GM21737 (cell line): ENCODE measurements around the gene WFDC9.
"Not testable (repeated sequence)": the region's sequence is repeated elsewhere in the genome, so short reads cannot be mapped to it uniquely, and the experiment has no call there.

Experiments
- ATAC-seq: cut with Tn5 transposase; IDR thresholded peaks from one replicate; pipeline ENCODE4 v1.9.1; 2021; ENCODE audit warnings: mild to moderate bottlenecking, moderate library complexity; ENCODE audit not compliant: unreplicated experiment

WFDC9 gene

GRCh38 chr20:45631184-45631583 lies at the start of gene WFDC9:
TSS of gene WFDC9 (minus strand) at chr20:45631284. CDS start at chr20:45610181, 21,103 bp downstream.
- no peak for ATAC-seq

DNA sequence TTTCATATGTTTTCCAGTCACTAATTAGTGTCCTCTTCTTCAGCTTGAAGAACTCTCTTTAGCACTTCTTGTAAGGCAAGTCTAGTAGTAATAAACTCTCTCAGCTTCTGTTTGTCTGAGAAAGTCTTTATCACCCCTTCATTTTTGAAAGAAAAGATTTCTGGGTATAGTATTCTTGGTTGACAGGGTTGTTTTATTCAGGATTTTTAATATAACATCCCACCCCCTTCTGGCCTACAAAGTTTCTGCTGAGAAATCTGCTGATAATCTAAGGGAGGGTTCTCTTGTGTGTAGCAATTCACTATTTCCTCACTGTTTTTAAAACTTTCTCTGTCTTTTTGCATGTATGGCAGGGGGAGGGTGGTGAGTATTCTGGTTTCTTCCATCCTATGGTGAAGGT lies 48.6 kb upstream of the WFDC9 start:
- ATAC-seq: no peak

- ATAC-seq: no peak
Observed at GRCh38 chr20:45672765-45673164, 41.7 kb upstream of the WFDC9 start.

- ATAC-seq: no peak
Observed at GRCh38 chr20:45670139-45670538, 39.1 kb upstream of the WFDC9 start, which contains the start of gene WFDC11. TSS of gene WFDC11 (minus strand) at chr20:45670239. CDS start at chr20:45650600, 19,639 bp downstream.

DNA sequence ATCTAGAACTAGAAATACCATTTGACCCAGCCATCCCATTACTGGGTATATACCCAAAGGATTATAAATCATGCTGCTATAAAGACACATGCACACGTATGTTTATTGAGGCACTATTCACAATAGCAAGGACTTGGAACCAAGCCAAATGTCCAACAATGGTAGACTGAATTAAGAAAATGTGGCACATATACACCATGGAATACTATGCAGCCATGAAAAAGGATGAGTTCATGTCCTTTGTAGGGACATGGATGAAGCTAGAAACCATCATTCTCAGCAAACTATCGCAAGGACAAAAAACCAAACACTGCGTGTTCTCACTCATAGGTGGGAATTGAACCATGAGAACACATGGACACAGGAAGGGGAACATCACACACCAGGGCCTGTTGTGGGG lies 26.0 kb upstream of the WFDC9 start:
- not testable (repeated sequence) for ATAC-seq

GRCh38 chr20:45651726-45652125 lies 20.6 kb upstream of the WFDC9 start:
- not testable (repeated sequence) for ATAC-seq

DNA sequence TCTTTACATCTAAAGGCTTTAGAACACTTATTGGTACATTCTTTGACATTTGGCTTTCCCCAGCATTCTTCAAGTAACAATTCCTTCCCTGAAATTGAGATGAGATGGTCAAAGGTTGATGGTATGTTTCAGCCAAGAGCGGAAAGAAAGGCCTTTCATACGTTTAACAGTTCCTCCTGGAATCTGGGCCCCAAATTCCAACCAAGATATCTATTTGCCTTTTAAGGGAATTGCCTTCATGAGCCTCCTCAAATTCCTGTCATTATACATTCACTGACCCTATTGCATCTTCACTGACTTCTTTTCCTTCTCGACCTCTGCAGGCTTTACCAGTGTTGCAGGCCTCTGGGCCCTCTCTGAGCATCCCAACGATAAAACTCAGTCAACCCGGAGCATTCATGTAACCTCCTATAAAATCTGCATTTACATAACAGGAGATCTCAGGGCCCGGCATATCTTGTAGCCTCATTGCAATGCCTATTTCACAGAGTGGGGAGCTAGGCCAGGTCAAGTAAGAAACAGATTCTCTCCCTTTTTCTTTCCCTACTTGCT lies 18.3 kb upstream of the WFDC9 start:
- ATAC-seq: no peak

DNA sequence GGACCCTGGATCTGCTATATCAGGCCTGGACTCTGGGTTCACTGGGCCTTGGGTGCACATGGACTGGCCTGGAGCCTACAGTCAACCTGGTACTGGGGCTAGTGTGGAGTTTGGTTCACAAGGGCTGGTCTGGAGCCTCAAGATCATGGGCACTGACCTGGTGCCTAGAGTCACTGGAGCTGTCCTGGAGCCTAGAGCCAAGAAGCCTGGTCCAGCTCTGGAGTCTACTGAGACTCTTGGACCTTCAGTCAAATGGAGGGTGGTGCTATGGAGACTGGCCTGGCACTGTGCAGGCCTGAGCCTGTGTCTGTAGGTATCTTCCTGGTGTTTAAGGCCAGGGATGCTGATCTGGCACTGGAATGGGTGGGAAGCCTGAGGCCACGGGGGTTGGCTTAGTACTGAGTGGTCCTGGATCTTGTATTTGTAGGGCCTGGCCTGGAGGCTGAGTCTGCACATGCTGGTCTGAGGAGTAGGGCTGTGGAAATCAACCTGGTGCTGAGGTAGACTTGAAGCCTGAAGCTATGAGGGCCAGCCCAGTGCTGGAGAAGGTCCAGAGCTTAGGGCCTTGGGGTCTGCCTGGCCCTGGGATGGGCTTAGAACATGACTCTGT lies 16.5 kb upstream of the WFDC9 start:
- ATAC-seq: no peak

GRCh38 chr20:45646875-45647274 lies 15.8 kb upstream of the WFDC9 start:
- no peak for ATAC-seq

- not testable (repeated sequence) for ATAC-seq
Observed at GRCh38 chr20:45645869-45646268, 14.8 kb upstream of the WFDC9 start.

- ATAC-seq: not testable (repeated sequence)
Observed at GRCh38 chr20:45641076-45641475, 10.0 kb upstream of the WFDC9 start.

DNA sequence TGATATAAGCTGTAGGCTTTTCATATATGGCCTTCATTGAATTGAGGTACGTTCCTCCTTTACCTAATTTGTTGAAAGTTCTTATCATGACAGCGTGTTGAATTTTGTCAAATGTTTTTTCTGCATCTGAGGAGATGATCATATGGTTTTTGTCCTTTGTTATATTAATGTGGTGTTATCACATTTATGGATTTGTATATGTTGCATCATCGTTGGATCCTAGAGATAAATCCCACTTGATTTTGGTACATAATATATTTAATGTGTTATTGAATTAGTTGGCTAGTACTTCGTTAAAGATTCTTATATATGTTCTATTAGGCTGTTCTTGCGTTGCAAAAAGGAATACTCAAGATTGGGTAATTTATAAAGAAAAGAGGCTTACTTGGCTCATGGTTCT lies 8.6 kb upstream of the WFDC9 start:
- no peak for ATAC-seq

DNA sequence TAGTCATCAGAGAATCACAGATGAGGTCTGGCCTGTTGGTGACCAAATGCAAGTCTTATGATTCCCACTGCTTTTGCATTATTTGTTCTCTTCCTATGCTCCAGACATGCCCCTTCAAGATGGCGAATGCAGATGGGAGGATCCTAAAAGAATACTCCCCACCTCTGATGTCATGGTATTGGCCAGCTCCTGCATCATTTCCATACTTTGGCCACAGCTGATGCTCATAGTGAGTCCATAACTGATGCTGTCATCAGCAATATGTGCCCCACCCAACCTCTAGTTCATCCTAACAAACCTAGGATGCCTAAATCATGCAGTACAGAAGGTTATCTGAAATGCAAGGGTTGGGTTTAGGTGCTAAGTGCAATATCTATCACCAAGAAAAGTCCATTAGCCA lies 5.4 kb upstream of the WFDC9 start:
- no peak for ATAC-seq

DNA sequence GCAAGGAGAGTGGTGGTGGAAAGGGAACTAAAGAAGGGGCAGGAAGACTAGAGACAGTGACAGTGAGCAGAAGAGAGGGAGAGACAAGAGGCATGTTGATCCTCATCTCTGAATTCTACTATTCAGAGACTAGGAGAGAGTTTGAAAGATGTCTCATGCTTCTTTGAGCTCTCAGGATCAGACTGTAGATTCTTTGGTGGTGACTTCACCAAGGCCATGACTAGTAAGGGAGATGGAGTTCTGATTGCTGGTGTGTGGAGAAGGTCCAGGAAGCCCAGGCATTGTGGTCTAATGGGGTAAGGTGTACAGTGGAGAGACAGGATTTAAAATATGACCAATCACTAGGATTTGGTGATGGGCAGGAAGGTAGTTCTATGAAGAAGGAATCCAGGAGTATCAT lies 713 bp downstream of the WFDC9 start:
- no peak for ATAC-seq

DNA sequence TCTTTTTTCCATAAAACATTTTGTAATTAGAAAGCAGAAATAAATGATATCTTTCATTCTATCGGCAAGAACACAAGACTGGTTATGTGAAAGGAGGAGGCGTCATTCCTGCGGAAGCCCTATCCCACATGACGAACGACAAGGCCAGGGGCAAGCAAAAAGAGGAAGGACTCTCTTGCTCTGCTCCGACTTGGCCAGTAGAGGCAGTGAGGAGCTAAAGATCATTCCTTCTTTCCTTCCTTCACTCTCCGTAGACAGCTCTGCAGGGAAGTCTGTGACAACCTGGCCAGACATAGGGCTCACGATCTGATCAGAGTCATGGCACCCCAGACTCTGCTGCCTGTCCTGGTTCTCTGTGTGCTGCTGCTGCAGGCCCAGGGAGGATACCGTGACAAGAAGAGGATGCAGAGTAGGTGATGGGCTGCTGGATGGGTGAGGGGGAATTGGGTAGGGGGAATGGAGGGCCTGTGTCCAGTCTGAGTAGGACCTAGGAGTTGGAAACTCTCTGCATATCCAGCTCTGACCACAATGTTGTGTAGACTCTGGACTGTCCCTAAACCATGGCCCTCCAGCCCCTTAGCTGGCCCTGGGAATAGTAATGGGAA lies 1.5 kb downstream of the WFDC9 start, which contains the start of gene WFDC10A:
TSS of gene WFDC10A (plus strand) at position 244 of the 605 bp plus-strand sequence. CDS start at position 319, 75 bp downstream.
- ATAC-seq: no peak

GRCh38 chr20:45626540-45626939 lies 4.5 kb downstream of the WFDC9 start:
- ATAC-seq: no peak

DNA sequence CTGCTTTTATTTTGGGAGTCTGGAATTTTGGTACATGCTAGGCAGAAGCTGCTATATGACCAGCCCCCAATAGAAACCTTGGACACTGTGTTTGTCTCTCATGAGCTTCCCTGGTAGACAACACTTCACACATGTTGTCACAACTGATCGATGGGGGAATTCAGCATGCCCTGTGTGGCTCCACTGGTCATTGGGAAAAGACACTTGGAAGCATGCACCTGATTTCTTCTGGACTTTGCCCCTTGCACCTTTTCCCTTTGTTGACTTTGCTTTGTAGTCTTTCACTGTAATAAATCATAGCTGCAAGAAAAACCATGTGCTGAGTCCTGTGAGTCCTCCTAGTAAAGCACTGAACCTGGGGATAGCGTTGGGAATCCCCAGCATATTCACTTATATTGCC lies 9.5 kb downstream of the WFDC9 start:
- no peak for ATAC-seq

- no peak for ATAC-seq
Observed at GRCh38 chr20:45617591-45617990, 13.5 kb downstream of the WFDC9 start.

DNA sequence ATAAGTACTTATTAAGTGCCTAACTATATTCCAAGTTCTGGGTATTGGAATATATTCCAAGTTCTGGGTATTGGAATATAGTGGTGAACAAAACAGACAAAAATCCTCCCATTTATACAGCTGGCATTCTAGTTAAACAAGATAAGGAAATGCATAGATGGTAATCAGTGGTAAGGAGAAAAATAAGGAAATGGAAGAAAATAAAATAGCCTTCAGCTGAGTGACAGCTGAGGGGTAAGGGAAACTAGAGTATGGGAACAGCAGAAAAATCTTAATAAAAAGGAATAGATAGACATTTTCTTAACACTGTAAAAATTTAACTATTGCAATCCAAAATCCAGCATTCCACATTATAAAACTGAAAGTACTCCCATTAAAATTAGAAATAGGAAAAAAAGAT lies 18.8 kb downstream of the WFDC9 start:
- ATAC-seq: no peak

DNA sequence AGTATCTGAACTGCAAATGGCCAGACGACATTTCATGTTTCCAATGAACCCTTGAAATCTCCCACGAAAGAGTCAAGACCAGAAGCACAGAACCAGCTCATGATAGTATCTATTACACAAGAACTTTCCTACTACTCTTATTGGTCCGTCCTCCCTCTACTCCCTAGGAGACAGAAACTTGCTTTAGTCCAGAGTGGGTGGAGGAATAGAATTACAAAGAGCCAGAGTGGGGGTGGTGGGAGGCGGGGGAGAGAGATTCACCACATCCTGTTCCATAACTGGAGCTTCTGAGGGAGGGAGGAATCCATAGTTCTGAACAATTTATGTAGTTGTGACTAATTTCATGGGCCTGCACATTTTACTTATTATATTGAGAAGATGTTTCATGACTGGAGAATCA lies 20.0 kb downstream of the WFDC9 start:
- ATAC-seq: no peak

DNA sequence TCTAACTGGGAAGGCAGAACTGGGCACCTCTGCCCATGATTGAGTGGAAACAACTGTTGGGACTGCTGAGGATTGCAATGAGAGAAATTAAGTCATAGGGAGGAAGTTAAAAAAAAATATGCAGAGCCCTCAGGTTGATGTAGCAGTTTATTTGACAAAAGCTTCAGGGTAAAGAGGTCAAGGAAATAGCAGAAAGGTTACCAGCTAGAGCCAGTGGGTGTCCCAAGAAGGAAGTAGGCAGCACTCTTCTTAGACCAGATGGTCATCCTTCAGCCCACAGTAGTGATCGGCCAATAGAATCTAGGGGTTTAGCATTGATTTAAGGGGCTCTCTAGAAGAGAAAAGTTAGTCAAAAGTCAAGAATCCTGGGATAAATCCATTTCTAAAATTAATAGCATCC lies 23.3 kb downstream of the WFDC9 start:
- no peak for ATAC-seq

DNA sequence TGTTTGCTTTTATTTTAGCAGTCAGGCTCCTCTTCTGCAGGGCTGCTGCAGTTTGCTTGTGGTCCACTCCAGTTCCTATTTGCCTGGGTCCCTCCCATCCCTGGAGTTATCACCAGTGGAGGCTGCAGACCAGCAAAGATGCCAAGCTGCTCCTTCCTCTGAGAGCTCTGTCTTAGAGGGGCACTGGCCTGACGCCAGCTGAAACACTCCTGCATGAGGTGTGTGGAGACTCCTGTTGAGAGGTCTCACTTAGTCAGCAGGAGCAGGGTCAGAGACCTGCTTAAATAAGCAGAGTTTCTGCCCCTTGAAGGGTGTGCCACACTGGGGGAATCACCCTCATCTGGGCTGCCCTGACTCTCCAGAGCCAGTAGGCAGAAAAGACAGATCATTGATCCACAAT lies 35.8 kb downstream of the WFDC9 start:
- no peak for ATAC-seq
